ENCODE results near the gene ELFN2.
"Not testable (repeated sequence)": the region's sequence is repeated elsewhere in the genome, so short reads cannot be mapped to it uniquely, and the experiment has no call there.

The ELFN2 gene

DNA sequence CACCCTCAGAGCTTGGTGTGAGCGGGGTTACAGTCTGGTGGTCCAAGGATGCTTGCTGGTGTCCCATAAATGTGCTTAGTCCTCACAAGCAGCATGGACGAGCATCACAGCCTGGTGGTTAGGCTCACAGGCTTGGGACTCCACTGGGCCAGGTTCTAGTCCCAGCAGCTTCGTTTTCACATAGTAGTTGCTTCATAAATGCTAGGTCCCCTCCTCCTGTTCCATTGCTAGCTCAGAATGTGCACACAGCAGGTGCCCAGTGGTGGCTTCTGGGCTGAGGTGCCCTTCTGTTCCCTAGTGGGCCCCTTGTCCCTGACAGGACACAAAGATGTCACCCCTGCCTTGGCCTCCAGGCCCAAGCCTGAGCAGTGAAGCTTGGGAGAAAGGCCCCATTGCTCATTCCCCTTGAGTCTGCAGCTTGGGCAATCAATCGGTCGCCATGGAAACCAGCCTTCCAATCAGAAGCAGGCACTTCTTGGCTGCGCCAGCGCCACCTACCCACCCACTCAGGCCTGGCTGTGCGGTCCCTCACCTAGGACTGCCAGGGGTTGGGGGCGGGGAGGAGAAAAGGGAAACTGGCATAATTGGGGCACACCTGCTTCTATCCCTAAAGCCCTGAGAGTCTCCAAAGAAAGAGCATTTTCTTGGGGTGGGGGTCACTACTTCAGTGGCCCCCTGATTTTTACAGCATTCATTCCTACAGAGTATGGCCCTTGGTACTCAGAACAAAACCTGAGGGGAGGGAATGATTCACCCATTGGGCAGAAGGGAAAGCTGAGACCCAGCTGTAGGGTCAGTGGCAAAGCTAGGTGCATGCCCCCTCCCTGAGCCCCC lies 96.9 kb downstream of the ELFN2 start:
- peak overlapping the region; percentile 56 to 84 (median 78) for H3K27ac Mint-ChIP-seq
- H3K4me3 Mint-ChIP-seq: no peak overlapping the region
- H3K4me1 Mint-ChIP-seq: peaks cover 21% of the 10 kb centered on the region
- H3K36me3 Mint-ChIP-seq (ENCODE audit: low read depth): no peaks in the 10 kb centered on the region
- peaks cover 94% of the 10 kb centered on the region for H3K27me3 Mint-ChIP-seq (ENCODE audit: low read depth)
- TF ChIP-seq, protein P1, sequence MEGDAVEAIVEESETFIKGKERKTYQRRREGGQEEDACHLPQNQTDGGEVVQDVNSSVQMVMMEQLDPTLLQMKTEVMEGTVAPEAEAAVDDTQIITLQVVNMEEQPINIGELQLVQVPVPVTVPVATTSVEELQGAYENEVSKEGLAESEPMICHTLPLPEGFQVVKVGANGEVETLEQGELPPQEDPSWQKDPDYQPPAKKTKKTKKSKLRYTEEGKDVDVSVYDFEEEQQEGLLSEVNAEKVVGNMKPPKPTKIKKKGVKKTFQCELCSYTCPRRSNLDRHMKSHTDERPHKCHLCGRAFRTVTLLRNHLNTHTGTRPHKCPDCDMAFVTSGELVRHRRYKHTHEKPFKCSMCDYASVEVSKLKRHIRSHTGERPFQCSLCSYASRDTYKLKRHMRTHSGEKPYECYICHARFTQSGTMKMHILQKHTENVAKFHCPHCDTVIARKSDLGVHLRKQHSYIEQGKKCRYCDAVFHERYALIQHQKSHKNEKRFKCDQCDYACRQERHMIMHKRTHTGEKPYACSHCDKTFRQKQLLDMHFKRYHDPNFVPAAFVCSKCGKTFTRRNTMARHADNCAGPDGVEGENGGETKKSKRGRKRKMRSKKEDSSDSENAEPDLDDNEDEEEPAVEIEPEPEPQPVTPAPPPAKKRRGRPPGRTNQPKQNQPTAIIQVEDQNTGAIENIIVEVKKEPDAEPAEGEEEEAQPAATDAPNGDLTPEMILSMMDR (IDR thresholded peaks at IDR 0.05; ENCODE audit: unreplicated experiment in 3 of 3): peak in 1 of 3 experiments; percentile 16
- no peaks in the 10 kb centered on the region for H3K9me3 Mint-ChIP-seq

DNA sequence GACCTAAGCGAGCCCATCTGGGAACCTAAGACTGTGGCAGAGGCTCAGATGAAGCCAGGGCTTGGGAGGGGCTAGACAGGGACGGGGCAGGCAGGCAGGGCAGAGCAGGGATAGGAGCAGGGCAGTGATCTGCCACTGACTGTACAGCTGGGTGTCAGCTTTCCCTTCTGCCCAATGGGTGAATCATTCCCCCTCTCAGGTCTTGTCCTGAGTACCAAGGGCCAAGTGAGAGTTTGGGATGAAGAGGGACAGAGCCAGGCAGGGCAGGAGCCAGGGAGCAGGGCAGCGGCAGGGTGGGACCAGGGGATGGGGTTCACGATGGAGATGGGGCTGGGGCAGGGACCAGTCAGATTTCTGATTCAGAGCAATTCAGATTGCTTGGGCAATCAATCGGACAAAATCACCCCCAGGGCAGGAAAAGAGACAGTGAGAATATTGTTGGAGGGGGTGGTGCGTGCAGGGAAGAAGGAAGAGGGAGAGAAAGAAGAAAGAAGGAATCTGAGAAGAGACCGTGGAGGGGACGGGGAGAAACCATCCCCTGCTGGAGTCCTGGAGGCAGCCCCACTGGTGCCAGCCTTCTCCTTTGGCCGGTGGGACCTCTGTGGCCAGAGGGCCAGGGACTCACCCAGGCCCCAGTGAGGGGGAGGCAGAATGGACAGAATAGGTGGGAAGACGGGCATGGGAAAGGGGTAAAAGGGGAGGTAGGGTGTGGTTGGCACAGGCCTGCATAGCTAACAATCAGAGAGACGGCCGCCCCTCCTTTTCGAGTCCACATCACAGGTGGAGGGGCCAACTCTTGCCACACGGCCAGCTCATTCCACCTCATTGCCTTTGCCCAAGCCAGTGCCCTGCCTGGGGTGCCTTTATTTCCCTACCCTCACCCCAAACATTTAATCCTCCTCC lies 97.8 kb downstream of the ELFN2 start:
- peaks cover 93% of the 10 kb centered on the region for H3K27me3 Mint-ChIP-seq (ENCODE audit: low read depth)
- H3K9me3 Mint-ChIP-seq: no peaks in the 10 kb centered on the region
- H3K4me1 Mint-ChIP-seq: peaks cover 18% of the 10 kb centered on the region
- H3K36me3 Mint-ChIP-seq (ENCODE audit: low read depth): no peaks in the 10 kb centered on the region
- H3K27ac Mint-ChIP-seq: peak overlapping the region in 1 of 3 experiments; percentile 78
- TF ChIP-seq, protein P1 (IDR thresholded peaks at IDR 0.05; ENCODE audit: unreplicated experiment in 3 of 3): no peak
- no peak overlapping the region for H3K4me3 Mint-ChIP-seq

GRCh38 chr22:37328538-37329237 lies 98.6 kb downstream of the ELFN2 start:
- H3K27ac Mint-ChIP-seq: peak overlapping the region in 1 of 3 experiments; percentile 55
- not testable (repeated sequence) for H3K9me3 Mint-ChIP-seq; H3K36me3 Mint-ChIP-seq (ENCODE audit: low read depth); H3K4me3 Mint-ChIP-seq
- H3K27me3 Mint-ChIP-seq (ENCODE audit: low read depth): peaks cover 93% of the 10 kb centered on the region
- peaks cover 13% of the 10 kb centered on the region for H3K4me1 Mint-ChIP-seq

GRCh38 chr22:37328017-37328416 lies 99.3 kb downstream of the ELFN2 start:
- Mint-ChIP-seq H3K9me3 (no peaks in the 10 kb centered on the region), H3K4me3 (no peak overlapping the region), H3K27ac (no peak overlapping the region), H3K27me3 (ENCODE audit: low read depth) (peaks cover 93% of the 10 kb centered on the region), H3K4me1 (peaks cover 13% of the 10 kb centered on the region), H3K36me3 (ENCODE audit: low read depth) (no peaks in the 10 kb centered on the region)
- TF ChIP-seq, protein P1 (IDR thresholded peaks at IDR 0.05; ENCODE audit: unreplicated experiment in 3 of 3): no peak

DNA sequence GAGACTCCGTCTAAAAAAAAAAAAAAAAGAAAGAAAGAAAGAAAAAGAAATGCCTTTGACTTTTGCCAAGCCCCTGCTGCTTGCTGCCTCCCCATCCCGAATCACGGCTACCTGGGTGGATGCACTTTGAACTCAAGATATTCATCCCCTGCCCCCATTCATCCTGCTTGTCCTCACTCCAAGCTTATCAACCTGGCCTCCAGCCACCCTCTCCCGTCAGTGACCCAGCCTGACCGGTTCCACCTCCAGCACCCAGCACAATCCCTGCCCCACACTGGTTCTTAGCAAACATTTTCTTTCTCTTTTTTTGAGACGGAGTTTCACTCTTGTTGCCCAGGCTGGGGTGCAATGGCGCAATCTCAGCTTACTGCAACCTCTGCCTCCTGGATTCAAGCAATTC lies 100.6 kb downstream of the ELFN2 start:
- H3K9me3 Mint-ChIP-seq: no peaks in the 10 kb centered on the region

More for the DNA sequence above, 100.6 kb downstream of the ELFN2 start:
- TF ChIP-seq, protein P1 (IDR thresholded peaks at IDR 0.05; ENCODE audit: unreplicated experiment in 3 of 3): no peak
- H3K27me3 Mint-ChIP-seq (ENCODE audit: low read depth): peaks cover 93% of the 10 kb centered on the region
- H3K27ac Mint-ChIP-seq: no peak overlapping the region
- H3K4me3 Mint-ChIP-seq: no peak overlapping the region
- peaks cover 5% of the 10 kb centered on the region for H3K4me1 Mint-ChIP-seq
- no peaks in the 10 kb centered on the region for H3K36me3 Mint-ChIP-seq (ENCODE audit: low read depth)
